Medulla oblongata (tissue), 1 donor: ENCODE measurements around the gene ZNF771.
"Not testable (repeated sequence)": the region's sequence is repeated elsewhere in the genome, so short reads cannot be mapped to it uniquely, and the experiment has no call there.

Source experiments
- DNase-seq: peaks from one replicate; pipeline ENCODE4 v3.0.0-alpha.2; 2015; ENCODE audit errors: extremely low spot score

Gene ZNF771

DNA sequence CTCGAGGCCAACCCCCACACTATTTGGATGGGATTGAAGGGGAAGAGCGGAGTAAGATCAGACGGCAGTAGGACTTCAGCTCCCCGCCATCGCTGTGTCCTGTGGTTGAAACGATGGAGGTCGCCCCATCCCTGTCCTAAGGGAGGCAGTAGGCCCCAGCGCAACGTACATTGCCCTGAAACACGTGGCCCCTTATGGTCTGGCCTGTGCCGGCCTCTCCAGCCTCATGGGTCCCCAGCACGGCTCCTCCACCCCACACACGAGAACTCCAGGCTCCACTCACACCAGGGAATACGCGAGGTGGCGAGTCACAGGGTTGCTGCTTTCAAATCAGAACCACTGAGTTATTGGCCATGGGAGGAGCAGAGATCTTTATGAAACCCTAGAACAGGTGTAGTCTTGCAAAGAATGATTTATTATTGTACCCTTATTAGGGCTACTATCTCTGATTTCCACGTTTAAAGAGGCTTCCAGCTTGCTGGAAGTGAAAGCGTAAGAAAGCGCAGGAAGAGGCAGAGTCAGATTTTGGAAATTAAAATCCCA is 23.1 kb downstream of the ZNF771 start:
- no peak for DNase-seq

DNA sequence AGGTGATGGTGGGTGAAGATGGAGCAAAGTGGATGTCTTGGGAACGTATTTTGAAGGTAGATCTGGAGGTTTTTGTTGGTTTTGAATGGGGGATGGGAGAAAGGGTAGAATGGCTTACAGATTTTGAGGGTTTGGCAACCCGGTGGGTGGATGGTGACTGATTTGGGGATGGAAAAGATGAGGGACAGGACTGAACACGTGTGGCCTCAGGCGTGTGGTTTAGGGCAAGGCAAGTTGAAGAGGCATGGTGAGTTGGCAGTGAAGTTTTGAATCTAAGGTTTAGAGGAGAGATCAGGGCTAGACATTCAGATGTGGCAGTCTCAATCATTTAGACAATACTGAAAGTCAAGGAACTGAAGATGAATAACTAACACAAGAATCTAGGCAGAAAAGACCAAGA is 27.4 kb downstream of the ZNF771 start:
- DNase-seq, result no peak

DNA sequence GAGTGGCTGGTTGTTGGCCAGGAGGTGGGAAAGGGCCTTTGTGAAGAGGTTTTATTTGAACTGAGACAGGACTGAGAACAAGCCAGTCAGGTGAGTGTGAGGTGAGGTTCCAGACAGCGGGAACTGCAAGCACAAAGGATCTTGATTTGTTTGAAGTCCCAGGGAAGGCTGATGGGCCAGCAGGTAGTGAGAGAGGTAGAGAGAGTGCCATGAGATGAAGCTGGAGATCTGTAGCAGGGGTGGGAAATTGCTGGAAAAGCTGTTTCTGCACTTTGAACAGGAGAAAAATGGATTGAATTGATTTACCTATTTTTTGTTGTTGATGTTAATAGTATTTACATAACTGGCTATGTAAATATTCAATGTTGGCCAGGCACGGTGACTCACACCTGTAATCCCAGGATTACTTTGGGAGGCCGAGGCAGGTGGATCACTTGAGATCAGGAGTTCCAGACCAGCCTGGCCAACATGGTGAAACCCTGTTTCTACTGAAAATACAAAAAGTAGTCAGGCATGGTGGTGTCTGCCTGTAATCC is 30.2 kb downstream of the ZNF771 start:
- DNase-seq, result no peak

DNA sequence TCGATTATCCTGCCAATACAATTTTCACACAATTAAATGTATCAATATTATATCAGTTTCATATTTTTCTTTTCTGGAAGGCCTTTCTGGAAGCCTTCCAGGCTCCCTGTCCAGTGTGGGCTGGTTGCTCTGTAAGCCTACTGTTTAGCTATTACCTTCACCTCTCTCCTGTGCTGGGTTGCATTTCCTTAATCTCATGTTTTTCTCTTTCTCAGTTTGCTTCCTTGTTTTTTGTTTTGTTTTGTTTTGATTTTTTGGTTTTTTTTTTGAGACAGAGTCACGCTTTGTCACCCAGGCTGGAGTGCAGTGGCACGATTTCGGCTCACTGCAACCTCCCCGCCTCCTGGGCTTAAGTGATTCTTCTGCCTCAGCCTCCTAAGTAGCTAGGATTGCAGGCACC is 31.4 kb downstream of the ZNF771 start:
- DNase-seq, result no peak

DNA sequence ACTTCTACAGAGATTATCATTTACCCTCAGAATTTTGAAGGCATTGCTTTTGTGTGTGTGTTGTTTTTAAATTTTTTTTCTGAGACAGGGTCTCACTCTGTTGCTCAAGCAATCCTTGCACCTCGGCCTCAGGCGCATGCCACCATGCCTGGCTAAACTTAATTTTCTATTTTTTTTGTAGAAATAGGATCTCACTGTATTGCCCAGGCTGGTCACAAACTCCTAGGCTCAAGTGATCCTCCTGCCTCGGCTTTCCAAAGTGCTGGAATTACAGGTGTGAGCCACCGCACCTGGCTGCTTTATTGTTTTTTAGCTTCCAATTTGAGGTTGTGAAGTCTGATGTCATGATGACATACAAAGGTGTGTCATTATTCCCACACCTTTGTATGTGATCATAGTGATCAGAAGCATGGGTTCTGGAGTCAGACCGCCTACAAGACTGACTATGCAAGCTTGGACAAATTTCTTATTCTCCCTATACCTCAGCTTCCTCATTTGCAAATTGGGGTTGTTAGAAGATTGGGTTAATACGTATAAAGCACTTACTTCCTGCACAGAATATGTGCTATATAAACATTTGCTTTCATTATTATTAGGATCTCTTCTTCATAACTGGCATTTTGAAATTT is 32.4 kb downstream of the ZNF771 start:
- DNase-seq, result no peak

DNA sequence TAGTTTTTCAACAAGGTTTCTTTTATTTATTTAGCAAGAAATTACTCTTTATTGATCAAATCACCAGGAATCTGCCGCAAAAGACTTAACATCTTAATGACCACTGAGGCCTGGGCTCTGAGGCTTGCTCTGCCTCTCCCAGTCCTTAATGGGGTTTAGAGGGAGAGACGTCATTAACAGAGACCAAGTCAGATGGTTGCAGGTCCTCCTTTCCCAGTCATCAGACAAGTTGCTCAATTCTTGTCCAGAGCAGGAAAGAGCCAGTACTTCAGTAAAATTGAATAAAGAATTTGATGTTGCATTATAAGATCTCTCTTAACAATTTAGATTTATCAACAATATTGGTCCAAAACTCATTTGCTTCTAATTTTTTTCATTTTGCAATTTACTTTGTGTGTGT is 36.2 kb downstream of the ZNF771 start:
- DNase-seq, result no peak

DNA sequence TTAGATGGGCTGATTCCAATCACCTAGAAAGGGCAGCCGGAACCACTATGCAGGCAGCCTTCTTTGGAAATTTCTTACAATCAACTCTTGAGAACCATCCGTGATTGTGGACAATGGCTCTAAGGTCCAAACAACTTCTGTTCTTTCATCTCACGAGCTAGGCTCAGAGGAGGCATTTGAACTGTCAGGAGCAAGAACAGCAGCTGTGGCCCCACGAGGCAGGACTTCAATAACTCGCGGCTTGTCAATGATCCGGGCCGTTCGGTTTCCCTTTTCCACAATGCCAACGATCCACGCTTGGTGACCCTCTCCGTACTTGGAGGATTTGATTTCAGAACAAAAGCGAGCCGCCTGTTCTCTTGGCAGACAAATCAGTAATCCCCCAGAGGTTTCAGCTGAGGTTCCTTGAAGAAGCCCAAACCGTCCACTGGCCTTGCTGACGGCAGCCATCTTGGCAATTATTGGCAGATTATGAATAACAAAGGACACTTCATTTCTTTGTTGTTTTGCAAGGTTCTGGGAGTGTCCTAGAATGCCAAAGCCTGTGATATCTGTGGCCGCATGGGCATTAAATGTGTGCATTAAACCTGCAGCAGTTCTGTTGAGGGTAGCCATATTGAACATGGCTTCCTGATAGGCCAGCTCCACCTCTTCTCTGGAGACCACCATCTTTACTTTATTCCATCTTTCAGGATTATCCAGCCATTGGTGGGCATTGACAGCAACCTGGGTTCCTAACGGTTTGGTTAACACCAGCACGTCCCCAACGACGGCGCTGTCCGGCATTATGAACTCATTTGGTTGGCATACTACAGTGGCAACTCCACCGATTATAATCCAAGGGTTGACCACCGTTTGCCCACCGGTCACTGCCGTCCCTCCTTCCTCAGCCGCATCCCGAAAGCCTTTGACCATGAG is 37.1 kb downstream of the ZNF771 start:
- DNase-seq, result no peak

DNA sequence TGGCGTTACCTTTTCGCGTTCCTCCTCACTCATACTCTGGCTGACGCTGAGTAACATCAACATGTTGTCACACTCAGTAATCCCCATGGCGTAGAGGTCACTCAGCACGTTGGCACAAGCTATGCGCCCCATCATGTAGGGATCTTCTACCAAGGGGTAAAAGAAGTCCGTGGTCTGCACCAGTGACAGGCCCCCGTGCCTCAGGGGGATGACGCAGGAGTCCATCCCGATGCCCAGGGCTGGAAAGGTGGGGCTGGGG is 37.7 kb downstream of the ZNF771 start:
- DNase-seq, result no peak

DNA sequence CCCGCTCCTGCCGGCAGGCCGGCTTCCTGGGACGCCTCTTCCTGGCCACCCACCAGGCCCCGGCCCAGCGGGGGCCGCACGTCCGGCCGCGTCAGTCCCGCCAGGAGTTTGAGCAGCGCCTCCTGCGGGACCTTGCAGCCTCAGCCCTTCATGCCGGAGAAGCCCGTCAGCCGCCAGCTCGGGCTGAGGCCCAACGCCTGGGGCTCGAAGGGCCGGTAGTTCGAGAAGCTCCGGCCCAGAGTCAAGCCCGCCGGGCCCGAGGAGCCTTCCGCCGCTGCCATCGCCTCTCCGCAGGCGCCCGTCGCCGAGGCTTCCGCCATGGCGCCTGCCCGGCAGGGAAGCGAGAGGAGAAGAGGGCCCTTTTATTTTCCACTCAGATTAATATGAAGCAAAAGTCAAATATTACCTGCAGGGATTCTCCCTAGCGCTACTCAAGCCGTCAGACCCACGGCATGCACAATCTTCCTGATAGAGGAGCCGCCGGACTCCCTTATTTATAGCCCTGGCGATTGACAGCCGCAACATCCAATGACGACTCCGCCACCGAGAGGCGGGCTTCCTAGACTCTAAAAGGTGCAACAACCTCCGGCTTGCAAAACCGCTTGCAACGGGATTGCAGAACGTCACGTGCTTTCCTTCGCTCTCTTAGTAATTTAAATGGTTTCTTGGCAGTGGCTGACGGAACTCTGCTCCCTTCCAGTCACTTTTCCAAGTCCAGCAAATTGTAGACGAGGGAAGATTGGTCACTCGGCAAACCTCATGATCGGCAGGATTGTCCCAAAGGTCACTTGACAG is 38.2 kb downstream of the ZNF771 start, which contains the start of gene SEPHS2:
TSS of gene SEPHS2 (minus strand) at position 467 of the 795 bp plus-strand sequence. CDS start at position 320, 147 bp downstream.
- DNase-seq, result peak; percentile 98

DNA sequence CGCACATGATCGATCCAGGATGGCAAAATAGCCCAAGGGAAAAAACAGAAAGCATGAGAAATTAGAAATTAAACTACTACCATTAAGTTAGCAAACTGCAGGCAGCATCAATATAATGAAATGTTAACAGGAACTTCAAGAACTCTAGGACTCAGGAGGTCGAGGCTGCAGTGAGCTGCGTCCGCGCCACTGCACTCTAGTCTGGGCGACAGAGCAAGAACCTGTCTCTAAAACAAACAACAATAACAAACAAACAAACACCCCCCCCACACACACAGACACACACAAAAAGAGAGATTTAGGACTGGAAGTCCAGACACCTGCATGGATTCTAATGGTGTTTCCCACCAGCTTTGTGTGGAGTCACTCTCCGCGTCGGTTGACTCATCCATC is 38.8 kb downstream of the ZNF771 start:
- DNase-seq, result no peak

DNA sequence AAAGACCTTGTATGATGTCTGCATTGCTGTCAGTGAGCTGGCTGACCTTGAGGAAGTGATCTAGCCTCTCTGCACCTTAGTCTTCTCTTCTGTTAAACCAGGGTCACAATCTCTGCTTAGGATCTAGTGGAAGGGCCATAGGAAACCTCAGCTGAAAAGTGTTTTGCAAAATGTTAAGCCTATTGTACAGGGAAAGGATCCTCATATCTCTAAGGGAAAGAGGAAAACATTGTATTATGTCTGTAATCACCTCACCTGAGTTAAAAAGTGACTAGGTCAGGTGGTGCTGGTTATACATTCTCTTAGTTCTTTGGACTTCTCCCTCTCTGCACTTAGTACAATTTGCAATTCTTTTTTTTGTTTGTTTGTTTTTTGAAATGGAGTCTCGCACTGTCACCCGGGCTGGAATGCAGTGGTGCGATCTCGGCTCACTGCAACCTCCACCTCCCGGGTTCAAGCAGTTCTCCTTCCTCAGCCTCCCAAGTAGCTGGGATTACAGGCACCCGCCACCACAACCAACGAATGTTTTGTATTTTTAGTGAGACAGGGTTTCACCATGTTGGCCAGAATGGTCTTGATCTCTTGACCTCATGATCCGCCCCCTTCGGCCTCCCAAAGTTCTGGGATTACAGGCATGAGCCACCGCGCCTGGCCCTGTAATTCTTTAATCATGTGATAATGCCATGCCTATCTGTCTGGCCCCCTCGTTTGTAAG is 40.3 kb downstream of the ZNF771 start:
- no peak for DNase-seq

DNA sequence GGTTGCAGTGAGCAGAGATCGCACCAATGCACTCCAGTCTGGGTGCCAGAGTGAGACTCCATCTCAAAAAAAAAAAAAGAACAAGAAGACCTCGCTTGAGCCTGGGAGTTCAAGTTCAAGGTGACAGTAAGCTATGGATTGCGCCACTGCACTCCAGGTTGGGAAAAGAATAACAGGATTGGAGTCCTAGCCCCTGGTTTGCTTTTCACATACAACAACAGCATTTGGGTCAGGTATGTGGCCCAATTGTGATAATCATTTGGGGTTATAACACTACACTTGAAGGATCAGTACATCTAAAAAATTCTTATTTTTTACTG is 41.7 kb downstream of the ZNF771 start:
- no peak for DNase-seq

DNA sequence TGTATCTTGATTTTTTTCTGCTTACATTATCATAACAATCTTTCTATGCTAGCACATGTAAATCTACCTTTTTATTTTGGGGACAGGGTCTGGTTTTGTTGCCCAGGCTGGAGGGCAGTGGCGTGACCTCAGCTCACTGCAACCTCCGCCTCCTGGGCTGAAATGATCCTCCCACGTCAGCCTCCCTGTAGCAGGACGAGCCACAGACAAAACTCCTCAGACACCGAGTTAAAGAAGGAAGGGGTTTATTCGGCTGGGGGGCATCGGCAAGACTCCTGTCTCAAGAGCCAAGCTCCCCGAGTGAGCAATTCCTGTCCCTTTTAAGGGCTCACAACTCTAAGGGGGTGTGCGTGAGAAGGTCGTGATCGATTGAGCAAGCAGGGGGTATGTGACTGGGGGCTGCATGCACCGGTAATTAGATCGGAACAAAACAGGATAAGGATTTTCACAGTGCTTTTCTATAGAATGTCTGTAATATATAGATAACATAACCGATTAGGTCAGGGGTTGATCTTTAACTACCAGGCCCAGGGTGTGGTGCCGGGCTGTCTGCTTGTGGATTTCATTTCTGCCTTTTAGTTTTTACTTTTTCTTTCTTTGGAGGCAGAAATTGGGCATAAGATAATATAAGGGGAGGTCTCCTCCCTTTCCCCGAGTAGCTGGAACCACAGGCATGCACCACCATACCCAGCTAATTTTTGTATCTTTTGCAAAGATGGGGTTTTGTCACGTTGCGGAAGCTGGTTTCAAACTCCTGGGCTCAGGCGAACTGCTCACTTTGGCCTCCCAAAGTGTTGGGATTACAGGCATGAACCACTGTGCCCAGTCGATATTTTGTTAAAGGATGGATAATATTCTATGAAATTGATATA is 45.5 kb downstream of the ZNF771 start:
- DNase-seq, result not testable (repeated sequence)

DNA sequence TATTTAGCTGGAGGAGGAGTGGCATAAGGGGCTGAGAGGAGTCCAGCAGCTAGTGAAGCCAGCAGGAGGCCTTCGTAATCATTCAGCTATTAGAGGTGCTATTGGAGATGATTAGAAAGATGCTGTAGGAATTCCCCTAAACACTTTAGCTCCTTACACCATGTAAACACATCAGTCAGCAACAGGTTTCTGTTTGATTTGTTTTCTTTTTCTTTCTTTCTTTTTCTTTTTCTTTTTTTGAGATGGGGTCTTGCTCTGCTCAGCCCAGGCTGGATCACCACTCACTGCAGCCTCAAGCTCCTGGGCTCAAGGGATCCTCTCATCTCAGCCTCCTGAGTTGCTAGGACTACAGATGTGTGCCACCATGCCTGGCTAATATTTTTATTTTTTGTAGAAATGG is 48.9 kb downstream of the ZNF771 start:
- no peak for DNase-seq

DNA sequence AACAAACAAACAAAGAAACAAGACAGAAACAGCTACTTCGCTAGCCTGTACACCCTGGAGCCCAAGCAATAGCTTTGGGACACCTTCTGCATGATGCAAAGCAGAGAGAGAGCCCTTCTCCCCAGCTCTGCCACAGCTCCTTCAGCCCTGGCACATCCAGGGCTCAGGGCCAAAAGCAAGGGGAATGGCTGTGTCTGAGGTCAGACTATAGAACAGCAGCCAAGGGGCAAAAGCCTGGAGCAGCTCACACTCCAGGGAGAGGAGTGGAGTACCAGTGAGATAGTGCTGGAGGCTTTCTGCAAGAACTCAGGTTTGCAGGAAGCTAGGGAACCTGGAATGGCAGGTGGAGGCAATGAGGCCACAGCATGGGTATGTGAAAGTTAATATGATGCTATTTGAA is 49.9 kb downstream of the ZNF771 start:
- DNase-seq, result no peak

DNA sequence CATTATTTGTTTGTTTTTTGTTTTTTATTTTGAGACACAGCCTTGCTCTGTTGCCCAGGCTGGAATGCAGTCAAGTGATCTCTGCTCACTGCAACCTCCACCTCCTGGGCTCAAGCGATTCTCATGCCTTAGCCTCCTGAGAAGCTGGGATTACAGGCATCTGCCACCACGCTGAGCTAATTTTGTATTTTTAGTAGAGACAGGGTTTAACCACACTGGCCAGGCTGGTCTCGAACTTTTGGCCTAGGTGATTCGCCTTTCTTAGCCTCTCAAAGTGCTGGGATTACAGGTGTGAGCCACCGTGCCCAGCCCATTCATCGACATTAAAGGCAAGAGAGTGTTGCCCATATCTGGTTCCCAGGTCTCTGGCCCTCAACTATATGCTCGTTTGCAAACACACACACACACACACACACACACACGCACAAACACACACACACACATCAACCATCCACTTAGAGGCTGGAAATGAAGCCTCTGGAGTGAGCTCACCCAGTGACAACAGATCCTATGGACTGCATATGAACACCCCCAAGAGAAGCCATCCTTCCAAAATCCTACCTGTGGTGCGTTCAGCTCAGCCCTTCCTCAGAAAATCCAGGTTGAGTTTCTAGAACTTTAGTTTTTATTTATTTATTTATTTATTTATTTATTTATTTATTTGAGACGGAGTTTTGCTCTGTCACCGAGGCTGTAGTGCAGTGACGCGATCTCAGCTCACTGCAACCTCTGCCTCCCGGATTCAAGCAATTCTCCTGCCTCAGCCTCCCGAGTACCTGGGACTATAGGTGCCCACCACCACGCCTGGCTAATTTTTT is 50.5 kb downstream of the ZNF771 start:
- DNase-seq, result no peak

DNA sequence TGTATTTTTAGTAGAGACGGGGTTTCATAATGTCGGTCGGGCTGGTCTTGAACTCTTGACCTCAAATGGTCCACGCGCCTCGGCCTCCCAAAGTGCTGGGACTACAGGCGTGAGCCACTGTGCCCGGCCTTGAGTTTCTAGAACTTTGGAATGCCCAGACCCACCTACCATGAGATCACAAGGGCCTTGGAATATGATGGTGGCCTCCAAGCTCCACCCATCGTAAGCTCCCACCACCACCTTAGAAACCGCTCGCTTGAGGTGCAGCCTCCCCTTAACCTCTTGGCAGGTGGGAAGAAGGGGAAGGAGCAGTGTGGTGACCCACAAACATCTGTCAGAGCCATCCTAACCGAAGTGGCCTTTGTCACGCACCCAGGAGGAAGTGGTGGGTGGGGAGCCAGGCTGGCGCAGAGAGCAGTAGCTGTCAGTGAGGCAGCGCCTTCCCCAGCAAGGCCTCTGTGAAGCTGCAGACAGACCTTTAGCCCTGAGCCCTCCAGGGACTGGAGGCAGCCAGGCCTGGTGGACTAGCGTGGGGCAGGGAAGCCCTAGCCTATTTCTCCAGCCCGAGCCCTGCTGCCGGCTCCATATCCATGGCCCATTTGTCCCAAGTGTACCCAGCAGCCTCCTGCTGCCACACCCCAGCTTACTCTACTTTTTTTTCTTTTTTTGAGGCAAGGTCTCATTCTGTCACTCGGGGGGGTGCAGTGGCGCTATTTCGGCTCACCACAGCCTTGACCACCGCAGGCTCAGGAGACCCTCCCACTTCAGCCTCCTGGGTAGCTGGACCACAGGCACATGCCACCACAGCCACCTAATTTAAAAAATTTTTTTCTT is 51.4 kb downstream of the ZNF771 start:
- DNase-seq, result peak; percentile 40

DNA sequence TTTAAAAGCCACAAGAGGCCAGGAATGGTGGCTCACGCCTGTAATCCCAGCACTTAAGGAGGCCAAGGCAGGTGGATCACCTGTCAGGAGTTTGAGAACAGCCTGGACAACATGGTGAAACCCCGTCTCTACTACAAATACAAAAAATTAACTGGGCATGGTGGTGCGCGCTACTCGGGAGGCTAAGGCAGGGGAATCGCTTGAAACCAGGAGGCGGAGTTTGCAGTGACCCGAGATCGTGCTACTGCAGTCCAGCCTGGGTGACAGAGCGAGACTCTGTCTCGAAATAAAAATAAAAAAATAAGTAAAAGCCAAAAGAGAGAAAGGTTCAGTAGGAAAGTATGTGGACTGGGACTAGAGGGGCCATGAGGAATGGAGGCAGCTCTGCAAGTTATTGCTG is 52.0 kb downstream of the ZNF771 start:
- no peak for DNase-seq

DNA sequence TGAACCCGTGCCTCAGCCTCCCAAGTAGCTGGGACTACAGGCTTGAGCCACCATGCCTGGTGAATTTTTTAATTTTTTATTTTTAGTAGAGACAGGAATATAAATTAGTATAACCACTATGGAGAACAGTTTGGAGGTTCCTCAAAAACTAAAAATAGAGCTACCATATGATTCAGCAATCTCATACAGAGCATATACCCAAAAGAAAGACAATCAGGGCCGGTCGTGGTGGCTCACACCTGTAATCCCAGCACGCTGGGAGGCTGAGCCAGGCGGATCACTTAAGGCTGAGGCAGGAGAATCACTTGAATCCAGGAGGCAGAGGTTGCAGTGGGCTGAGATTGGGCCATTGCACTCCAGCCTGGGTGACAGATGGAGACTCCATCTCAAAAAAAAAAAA is 54.0 kb downstream of the ZNF771 start:
- DNase-seq, result not testable (repeated sequence)
